ENCODE measurements around the gene FIBP. TPM values are rescaled to one million over a fixed set of nuclear protein-coding genes. Genes with fewer than 3 reads are reported as not detected.
"Not testable (repeated sequence)": the region's sequence is repeated elsewhere in the genome, so short reads cannot be mapped to it uniquely, and the experiment has no call there.

The FIBP gene
- total RNA-seq, 1 donor from 2014 or later = 110 TPM

GRCh38 chr11:65854161-65854592 lies 34.1 kb downstream of the FIBP start:
- Histone ChIP-seq H3K9me3 (ENCODE audit: control insufficient read depth in 3 of 3, low read length in 3 of 3) (peaks cover 0 to 5% (median 0%) of the 10 kb centered on the region in 3 donors), H3K36me3 (ENCODE audit: control insufficient read depth in 3 of 3, insufficient read depth in 3 of 3, low read length in 3 of 3) (peaks cover 47 to 55% (median 52%) of the 10 kb centered on the region in 3 donors), H3K27ac (ENCODE audit: low read depth, low read length) (no peak overlapping the region), H3K4me3 (ENCODE audit: low read length in 3 of 3) (no peak overlapping the region), H3K27me3 (ENCODE audit: control insufficient read depth in 3 of 3, insufficient read depth in 3 of 3, low read length in 3 of 3) (no peaks in the 10 kb centered on the region), H3K4me1 (ENCODE audit: control insufficient read depth in 3 of 3, insufficient read depth in 3 of 3, low read length in 3 of 3) (peaks cover 21 to 32% (median 32%) of the 10 kb centered on the region in 3 donors), H3K9ac (ENCODE audit: low read depth in 1 of 3, low read length in 3 of 3) (no peak overlapping the region)

DNA sequence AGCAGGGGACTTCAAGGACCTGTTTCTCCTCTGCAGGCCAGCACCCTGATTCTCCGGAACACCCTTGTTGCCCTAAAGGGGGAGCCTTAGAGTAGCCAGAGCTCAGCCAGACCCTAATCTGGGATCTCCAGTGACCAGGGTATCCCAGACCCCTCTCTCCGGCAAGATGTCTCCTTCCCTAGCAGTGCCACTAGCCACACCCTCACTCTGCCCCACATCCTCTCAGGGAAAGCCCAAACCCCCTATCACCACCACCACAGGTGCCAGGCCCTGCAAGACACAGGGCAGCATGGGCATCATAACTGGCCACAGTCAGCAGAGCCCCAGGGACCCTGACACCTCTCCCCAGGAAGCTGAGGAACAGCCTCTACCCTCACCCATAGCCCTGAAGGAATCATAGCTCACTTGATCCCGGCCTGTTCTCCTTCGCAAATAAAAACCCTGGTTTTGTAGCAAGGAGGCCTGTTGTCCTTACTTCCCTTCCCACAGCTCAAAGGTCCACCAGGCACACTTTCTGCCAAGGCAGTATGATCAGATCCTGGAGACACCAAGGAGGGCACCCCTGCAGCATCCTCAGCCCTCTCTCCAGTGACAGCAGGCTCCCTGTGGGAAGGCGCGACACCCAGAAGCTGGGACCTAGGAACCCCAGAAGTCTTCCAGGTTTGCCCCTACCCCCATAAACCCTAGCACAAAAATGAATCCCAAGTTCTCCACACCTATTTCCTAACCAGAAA lies 34.9 kb downstream of the FIBP start:
- Histone ChIP-seq H3K9me3 (ENCODE audit: control insufficient read depth in 3 of 3, low read length in 3 of 3) (peaks cover 0 to 5% (median 0%) of the 10 kb centered on the region in 3 donors), H3K36me3 (ENCODE audit: control insufficient read depth in 3 of 3, insufficient read depth in 3 of 3, low read length in 3 of 3) (peaks cover 47 to 55% (median 52%) of the 10 kb centered on the region in 3 donors), H3K27me3 (ENCODE audit: control insufficient read depth in 3 of 3, insufficient read depth in 3 of 3, low read length in 3 of 3) (no peaks in the 10 kb centered on the region), H3K4me3 (ENCODE audit: low read length in 3 of 3) (no peak overlapping the region), H3K27ac (ENCODE audit: low read depth, low read length) (no peak overlapping the region), H3K4me1 (ENCODE audit: control insufficient read depth in 3 of 3, insufficient read depth in 3 of 3, low read length in 3 of 3) (peaks cover 17 to 29% (median 24%) of the 10 kb centered on the region in 3 donors), H3K9ac (ENCODE audit: low read depth in 1 of 3, low read length in 3 of 3) (no peak overlapping the region)

GRCh38 chr11:65852508-65853245 lies 35.6 kb downstream of the FIBP start:
- no peak overlapping the region for H3K9ac ChIP-seq (ENCODE audit: low read depth in 1 of 3, low read length in 3 of 3)
- H3K9me3 ChIP-seq (ENCODE audit: control insufficient read depth in 3 of 3, low read length in 3 of 3) = peaks cover 0 to 5% (median 0%) of the 10 kb centered on the region in 3 donors
- peaks cover 47 to 55% (median 52%) of the 10 kb centered on the region in 3 donors for H3K36me3 ChIP-seq (ENCODE audit: control insufficient read depth in 3 of 3, insufficient read depth in 3 of 3, low read length in 3 of 3)
- peaks cover 17 to 29% (median 24%) of the 10 kb centered on the region in 3 donors for H3K4me1 ChIP-seq (ENCODE audit: control insufficient read depth in 3 of 3, insufficient read depth in 3 of 3, low read length in 3 of 3)
- no peak overlapping the region for H3K27ac ChIP-seq (ENCODE audit: low read depth, low read length)
- H3K4me3 ChIP-seq (ENCODE audit: low read length in 3 of 3) = no peak overlapping the region
- no peaks in the 10 kb centered on the region for H3K27me3 ChIP-seq (ENCODE audit: control insufficient read depth in 3 of 3, insufficient read depth in 3 of 3, low read length in 3 of 3)

GRCh38 chr11:65851811-65852507 lies 36.3 kb downstream of the FIBP start:
- H3K36me3 ChIP-seq (ENCODE audit: control insufficient read depth in 3 of 3, insufficient read depth in 3 of 3, low read length in 3 of 3) = peaks cover 47 to 55% (median 52%) of the 10 kb centered on the region in 3 donors
- H3K27ac ChIP-seq (ENCODE audit: low read depth, low read length) = no peak overlapping the region
- H3K27me3 ChIP-seq (ENCODE audit: control insufficient read depth in 3 of 3, insufficient read depth in 3 of 3, low read length in 3 of 3) = no peaks in the 10 kb centered on the region
- H3K9ac ChIP-seq (ENCODE audit: low read depth in 1 of 3, low read length in 3 of 3) = no peak overlapping the region
- peaks cover 0 to 5% (median 0%) of the 10 kb centered on the region in 3 donors for H3K9me3 ChIP-seq (ENCODE audit: control insufficient read depth in 3 of 3, low read length in 3 of 3)
- no peak overlapping the region for H3K4me3 ChIP-seq (ENCODE audit: low read length in 3 of 3)
- peaks cover 16 to 24% (median 21%) of the 10 kb centered on the region in 3 donors for H3K4me1 ChIP-seq (ENCODE audit: control insufficient read depth in 3 of 3, insufficient read depth in 3 of 3, low read length in 3 of 3)

GRCh38 chr11:65851083-65851579 lies 37.1 kb downstream of the FIBP start:
- H3K27me3 ChIP-seq (ENCODE audit: control insufficient read depth in 3 of 3, insufficient read depth in 3 of 3, low read length in 3 of 3) = no peaks in the 10 kb centered on the region
- H3K4me1 ChIP-seq (ENCODE audit: control insufficient read depth in 3 of 3, insufficient read depth in 3 of 3, low read length in 3 of 3) = peaks cover 8 to 15% (median 13%) of the 10 kb centered on the region in 3 donors
- no peak overlapping the region for H3K27ac ChIP-seq (ENCODE audit: low read depth, low read length)
- H3K36me3 ChIP-seq (ENCODE audit: control insufficient read depth in 3 of 3, insufficient read depth in 3 of 3, low read length in 3 of 3) = peaks cover 46 to 54% (median 50%) of the 10 kb centered on the region in 3 donors
- H3K9ac ChIP-seq (ENCODE audit: low read depth in 1 of 3, low read length in 3 of 3) = no peak overlapping the region
- H3K9me3 ChIP-seq (ENCODE audit: control insufficient read depth in 3 of 3, low read length in 3 of 3) = peaks cover 0 to 5% (median 0%) of the 10 kb centered on the region in 3 donors
- H3K4me3 ChIP-seq (ENCODE audit: low read length in 3 of 3) = no peak overlapping the region

GRCh38 chr11:65850217-65851082 lies 37.8 kb downstream of the FIBP start:
- Histone ChIP-seq H3K4me3 (ENCODE audit: low read length in 3 of 3) (no peak overlapping the region), H3K36me3 (ENCODE audit: control insufficient read depth in 3 of 3, insufficient read depth in 3 of 3, low read length in 3 of 3) (peaks cover 39 to 47% (median 43%) of the 10 kb centered on the region in 3 donors), H3K27ac (ENCODE audit: low read depth, low read length) (no peak overlapping the region), H3K9me3 (ENCODE audit: control insufficient read depth in 3 of 3, low read length in 3 of 3) (peaks cover 0 to 5% (median 0%) of the 10 kb centered on the region in 3 donors), H3K27me3 (ENCODE audit: control insufficient read depth in 3 of 3, insufficient read depth in 3 of 3, low read length in 3 of 3) (no peaks in the 10 kb centered on the region), H3K4me1 (ENCODE audit: control insufficient read depth in 3 of 3, insufficient read depth in 3 of 3, low read length in 3 of 3) (peaks cover 1 to 9% (median 6%) of the 10 kb centered on the region in 3 donors), H3K9ac (ENCODE audit: low read depth in 1 of 3, low read length in 3 of 3) (no peak overlapping the region)

- no peak overlapping the region for H3K27ac ChIP-seq (ENCODE audit: low read depth, low read length)
- no peak overlapping the region for H3K9ac ChIP-seq (ENCODE audit: low read depth in 1 of 3, low read length in 3 of 3)
- H3K27me3 ChIP-seq (ENCODE audit: control insufficient read depth in 3 of 3, insufficient read depth in 3 of 3, low read length in 3 of 3) = no peaks in the 10 kb centered on the region
- H3K36me3 ChIP-seq (ENCODE audit: control insufficient read depth in 3 of 3, insufficient read depth in 3 of 3, low read length in 3 of 3) = peaks cover 34 to 41% (median 37%) of the 10 kb centered on the region in 3 donors
- peaks cover 0 to 5% (median 0%) of the 10 kb centered on the region in 3 donors for H3K9me3 ChIP-seq (ENCODE audit: control insufficient read depth in 3 of 3, low read length in 3 of 3)
- no peak overlapping the region for H3K4me3 ChIP-seq (ENCODE audit: low read length in 3 of 3)
- peaks cover 0 to 5% (median 3%) of the 10 kb centered on the region in 3 donors for H3K4me1 ChIP-seq (ENCODE audit: control insufficient read depth in 3 of 3, insufficient read depth in 3 of 3, low read length in 3 of 3)
Observed at GRCh38 chr11:65849771-65850216, 38.5 kb downstream of the FIBP start.

DNA sequence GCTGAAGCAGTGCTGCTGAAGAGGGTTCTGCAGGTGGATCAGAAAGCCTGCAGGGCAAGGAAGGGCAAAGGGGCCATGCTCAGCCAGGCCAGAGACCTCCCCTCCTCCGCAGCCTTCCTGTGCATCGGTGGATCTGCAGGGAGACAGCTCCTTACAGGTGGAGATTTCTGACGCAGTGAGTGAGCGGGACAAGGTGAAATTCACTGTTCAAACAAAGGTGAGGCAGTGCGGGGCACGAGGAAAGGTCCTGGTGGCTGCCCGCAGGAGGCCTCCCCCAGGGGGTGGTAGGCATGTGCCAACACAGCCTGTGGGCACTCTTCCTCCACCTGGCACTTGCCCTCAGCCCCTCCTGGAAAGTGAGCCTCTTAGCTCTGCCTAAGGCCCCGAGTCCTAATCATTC lies 38.9 kb downstream of the FIBP start:
- no peak overlapping the region for H3K27ac ChIP-seq (ENCODE audit: low read depth, low read length)
- peaks cover 0 to 4% (median 3%) of the 10 kb centered on the region in 3 donors for H3K4me1 ChIP-seq (ENCODE audit: control insufficient read depth in 3 of 3, insufficient read depth in 3 of 3, low read length in 3 of 3)
- peaks cover 30 to 36% (median 32%) of the 10 kb centered on the region in 3 donors for H3K36me3 ChIP-seq (ENCODE audit: control insufficient read depth in 3 of 3, insufficient read depth in 3 of 3, low read length in 3 of 3)
- H3K9me3 ChIP-seq (ENCODE audit: control insufficient read depth in 3 of 3, low read length in 3 of 3) = peaks cover 0 to 5% (median 0%) of the 10 kb centered on the region in 3 donors
- H3K4me3 ChIP-seq (ENCODE audit: low read length in 3 of 3) = no peak overlapping the region
- no peak overlapping the region for H3K9ac ChIP-seq (ENCODE audit: low read depth in 1 of 3, low read length in 3 of 3)
- H3K27me3 ChIP-seq (ENCODE audit: control insufficient read depth in 3 of 3, insufficient read depth in 3 of 3, low read length in 3 of 3) = no peaks in the 10 kb centered on the region

GRCh38 chr11:65848693-65849092 lies 39.6 kb downstream of the FIBP start:
- H3K9ac ChIP-seq (ENCODE audit: low read depth in 1 of 3, low read length in 3 of 3); H3K27me3 ChIP-seq (ENCODE audit: control insufficient read depth in 3 of 3, insufficient read depth in 3 of 3, low read length in 3 of 3); H3K9me3 ChIP-seq (ENCODE audit: control insufficient read depth in 3 of 3, low read length in 3 of 3); H3K4me3 ChIP-seq (ENCODE audit: low read length in 3 of 3); H3K27ac ChIP-seq (ENCODE audit: low read depth, low read length); H3K4me1 ChIP-seq (ENCODE audit: control insufficient read depth in 3 of 3, insufficient read depth in 3 of 3, low read length in 3 of 3): not testable (repeated sequence)
- peaks cover 23 to 30% (median 26%) of the 10 kb centered on the region in 3 donors for H3K36me3 ChIP-seq (ENCODE audit: control insufficient read depth in 3 of 3, insufficient read depth in 3 of 3, low read length in 3 of 3)

Measured in skeletal muscle tissue (tissue), 4 donors.